GM19324 (cell line): ENCODE results near the gene CASTOR1.

Experiments used
- ATAC-seq: cut with Tn5 transposase; IDR thresholded peaks from one replicate; pipeline ENCODE4 v1.9.1; 2021; ENCODE audit warnings: mild to moderate bottlenecking, moderate library complexity; ENCODE audit not compliant: unreplicated experiment, low FRiP score

CASTOR1 gene

DNA sequence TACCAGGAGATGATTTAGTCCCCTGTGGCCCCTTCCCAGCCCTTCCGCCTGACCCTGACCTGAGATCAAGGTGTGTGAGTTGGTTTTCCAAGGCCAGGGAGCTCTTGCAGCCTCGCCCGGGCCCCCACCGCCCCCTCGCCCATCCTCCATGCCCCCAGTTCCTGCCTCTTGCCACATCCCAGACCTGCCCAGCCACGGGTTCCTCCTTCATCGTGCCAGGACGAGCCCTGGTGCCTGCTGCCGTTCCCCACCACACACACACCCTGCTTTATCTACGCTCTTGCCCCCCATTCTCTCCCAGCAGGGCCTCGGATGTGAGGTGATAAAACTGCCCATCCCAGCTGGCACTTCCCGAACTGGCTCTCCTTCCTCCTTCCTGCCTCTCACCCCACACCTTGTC lies 41.3 kb downstream of the CASTOR1 start:
- no peak for ATAC-seq

DNA sequence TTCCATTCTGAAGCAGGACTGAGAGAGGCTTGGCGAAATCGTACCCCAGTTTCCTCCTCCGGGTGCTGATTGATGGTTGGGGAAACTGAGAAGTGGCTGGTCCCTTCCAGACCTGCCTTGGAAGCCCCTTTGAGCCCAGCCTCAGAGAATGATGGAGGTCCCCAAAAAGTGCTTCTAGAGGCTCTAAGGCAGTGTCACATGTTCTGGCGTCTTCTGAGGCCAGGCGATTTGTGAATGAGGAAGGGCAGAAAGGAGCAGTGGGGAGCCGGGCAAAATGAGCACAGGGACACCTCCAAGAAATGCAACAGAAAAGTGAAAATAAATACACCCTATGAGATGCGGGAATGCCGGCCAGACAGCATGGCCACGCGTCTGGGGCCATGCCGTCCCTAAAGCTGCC lies 41.7 kb downstream of the CASTOR1 start:
- no peak for ATAC-seq

DNA sequence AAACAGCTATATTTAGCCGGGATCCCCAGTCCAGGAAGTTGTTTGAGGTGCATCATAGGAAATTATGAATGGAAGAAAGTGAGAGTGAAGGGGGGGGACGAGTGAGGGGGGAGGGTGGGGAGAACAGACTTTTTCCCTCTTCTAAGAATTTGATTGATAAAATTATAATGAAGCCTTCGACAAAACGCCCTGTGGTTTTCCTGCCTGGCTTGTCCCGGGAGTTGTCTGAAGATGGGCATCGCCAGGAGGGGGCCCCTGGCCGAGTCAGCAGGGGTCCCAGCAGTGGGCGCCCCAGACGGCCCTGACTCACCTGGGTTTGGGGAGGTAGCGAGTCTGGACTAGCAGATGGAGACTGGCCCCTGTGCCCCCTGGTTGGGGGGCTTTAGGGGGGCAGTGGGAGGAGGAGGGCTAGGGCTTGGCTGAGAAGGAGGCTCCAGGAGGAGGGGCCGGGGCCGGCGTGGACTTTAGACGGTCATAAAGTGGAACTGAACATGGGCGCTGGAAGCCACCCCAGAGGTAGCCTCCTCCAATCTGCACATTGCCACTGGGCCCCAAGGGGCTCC lies 42.4 kb downstream of the CASTOR1 start:
- no peak for ATAC-seq

DNA sequence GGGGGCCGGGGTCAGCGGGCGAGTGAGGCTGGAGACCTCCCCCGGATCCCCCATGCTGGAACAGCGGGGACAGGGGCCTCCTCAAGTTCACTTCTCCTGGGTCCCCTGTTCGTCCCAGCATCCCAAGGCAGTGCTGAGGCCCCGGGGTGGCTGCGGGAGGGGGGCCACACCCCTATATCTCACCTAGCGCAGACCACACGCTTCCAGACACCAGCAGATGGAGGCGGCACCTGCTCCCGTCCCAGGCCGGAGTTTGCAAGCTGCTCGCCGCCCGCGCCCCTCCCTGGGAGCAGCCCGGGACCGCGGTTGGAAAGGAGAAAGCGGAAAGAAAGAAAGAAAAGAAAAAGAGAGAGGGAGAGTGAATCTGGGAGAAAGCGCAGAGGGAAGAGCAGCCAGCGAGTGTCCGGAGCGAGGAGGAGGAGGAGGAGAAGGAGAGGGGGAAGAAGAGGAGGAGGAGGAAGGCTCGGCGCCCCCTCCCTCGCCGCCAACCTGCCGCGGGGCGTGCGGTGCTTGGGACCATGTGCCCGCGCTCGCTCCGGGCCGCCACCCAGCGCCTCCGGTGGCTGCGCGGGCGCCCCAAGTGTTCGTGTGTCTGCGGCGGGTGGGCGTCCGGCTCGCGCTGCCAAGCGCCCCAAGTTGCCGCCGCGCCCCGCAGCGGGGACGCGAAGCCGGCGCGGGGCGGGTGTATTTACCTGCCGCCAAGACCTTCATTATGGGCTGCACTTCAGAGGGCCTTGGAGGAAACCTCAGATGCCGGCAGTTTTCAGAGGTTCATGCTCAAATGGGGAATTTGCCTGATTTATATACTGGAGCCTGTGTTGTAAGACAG lies 43.1 kb downstream of the CASTOR1 start, which contains the start of gene LIF:
Gene LIF, minus strand, starts transcription at position 775 of the 829 bp plus-strand sequence. Its CDS starts 64 bp downstream, at position 711.
- ATAC-seq: no peak

DNA sequence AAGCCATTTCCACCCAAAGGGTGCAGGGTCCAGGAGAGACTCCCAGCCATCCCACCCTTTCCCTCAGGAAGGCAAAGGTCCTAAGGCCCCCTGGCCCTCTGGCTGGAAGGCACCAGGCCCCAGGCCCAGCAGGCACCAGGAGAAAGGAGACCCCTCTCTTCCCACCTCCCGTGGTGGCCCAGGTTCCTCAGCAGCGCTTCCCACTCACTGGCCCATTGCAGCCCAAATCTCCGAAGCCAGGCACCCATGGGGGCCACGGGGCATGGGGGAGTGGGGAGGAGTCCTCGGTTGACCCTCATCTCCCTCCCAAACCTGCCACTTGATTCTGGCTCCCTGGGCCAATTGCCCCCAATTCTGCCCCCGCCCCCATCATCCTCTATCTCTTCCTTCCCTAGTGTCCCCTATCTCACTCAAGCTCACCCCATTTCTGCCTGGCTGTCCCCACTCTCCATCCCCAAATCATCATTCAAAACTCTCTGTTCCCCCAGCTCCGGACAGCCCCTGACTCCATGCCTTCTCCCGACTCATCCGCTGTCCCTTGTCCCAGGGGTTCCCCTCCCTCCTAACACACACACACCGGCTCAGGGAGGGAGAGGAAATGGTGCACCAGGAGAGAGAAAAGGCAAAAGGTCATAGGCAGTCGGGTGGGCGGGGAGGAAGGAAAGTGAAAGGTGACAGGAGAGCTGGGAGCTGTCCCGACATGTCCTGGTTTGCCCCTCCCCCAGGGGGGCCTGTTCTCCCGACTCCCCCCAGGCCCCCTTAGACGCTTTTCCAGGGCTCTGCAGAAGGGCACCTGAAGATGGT lies 43.9 kb downstream of the CASTOR1 start:
- ATAC-seq: no peak

DNA sequence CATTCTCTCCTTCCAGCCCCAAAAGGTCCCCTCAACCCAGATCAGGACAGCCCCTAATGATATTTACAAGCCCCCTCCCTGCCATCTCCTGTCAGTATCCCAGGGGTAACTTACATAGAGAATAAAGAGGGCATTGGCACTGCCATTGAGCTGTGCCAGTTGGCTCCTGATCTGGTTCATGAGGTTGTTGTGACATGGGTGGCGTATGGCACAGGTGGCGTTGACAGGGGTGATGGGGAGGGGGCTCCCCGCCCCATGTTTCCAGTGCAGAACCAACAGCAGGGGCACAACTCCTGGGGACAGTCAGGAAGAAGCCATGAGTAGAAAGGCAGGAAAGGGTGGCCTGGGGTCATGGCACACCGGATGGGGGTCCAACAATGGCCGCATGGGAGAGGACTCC lies 44.7 kb downstream of the CASTOR1 start:
- no peak for ATAC-seq

DNA sequence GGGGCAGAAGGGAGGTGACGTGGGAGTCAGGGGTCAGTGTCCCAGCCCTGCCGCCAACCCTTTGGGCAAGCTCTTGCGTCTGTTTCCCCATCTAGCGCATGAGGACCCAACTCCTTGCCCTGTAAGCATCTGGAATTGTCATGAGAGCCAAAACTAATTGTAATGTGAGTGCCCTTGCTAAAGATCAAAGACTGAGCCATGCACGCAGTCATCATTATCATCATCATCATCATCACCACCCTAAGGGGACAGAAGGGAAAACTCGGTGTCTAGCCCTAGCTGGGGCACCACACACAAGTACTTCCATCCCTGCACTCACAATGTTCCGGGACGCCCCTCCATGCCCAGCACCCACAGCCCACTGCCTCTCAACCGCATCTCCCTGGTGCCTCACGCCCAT lies 45.2 kb downstream of the CASTOR1 start:
- ATAC-seq: no peak

DNA sequence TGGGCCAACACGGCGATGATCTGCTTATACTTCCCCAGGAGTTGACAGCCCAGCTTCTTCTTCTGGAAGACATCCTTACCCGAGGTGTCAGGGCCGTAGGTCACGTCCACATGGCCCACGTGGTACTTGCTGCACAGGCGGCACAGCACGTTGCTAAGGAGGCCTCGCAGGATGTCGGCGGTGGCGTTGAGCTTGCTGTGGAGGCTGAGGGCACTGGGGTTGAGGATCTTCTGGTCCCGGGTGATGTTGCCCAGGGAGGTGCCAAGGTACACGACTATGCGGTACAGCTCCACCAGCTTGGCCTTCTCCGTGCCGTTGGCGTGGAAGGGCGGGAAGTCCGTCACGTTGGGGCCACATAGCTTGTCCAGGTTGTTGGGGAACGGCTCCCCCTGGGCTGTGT lies 45.6 kb downstream of the CASTOR1 start:
- no peak for ATAC-seq

DNA sequence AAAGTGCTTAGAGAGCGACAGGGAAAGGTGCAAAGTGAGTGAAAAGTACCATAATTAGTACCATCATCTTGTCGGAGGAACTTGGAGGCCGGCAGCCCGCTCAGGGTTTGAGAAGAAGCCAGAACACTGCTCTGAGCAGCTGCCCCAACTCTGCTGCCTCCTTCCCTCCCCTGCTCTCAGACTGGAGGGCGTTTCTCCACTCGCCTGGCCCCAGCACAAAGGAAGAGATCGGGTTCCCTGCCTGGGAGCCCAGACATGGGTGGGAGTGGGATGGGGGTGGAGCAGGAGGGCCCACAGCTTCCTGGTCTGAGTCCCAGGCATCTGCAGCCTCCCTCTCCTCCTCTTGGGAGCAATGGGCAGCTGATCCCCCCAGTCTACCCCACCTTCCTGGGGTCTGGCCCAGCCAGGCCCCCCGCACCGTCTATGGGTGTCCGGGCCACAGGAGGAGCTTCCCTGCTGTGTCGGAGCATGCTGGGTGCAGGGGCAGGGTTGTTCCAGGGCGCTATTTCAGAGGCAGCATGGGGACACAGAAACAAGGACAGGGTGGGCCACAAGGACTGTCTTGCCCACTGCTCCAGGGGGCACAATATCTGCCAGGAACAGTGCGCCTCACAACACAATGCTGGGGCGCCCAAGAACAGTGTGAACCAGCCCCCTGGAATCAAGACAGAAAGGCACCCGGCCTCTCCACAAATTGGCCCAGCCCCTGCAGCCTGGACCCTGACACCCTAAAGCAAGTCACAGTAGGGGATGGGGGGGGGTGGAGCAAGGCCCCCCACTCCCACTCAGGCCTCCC lies 47.5 kb downstream of the CASTOR1 start:
- ATAC-seq: no peak

DNA sequence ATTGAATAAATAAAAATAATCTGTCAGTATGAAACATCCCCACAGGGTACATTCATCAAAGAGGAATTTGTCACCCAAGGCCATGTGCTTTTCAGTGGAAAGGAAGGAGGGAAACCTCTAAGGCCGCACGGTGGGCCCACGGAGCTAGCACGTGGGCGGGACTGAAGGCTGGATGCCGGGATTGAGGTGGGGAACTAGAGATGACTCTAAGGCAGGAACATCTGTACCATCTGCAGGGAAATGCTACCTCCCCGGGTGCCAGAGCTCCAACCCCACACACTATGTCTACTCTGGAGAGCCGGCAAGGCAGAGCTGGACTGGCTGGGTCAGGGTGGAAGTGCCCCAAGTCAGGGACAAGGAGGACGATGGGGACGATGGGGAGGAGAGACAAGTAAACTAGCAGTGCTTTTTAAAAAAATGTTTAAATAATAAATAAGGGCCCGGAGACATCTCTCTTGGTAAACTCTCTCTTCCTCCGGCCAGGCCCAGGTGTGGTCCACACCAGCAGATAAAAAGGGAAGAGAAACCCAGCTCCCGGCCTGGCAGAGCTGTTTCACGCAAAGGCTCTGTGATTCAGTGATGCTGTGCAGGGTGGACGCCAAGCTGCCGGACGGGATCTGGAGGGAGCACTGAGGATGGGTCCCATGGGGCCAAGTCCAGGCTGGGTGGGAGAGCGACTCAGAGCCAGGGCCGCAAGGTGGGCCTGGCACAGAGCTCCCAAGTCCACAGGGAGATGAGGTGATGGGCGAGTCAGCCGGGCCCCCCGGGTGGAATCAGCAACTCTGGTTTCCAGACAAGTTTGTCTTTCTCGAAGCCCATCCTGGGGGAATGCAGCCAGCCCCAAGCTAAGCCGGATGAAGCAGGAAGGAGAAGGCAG lies 48.5 kb downstream of the CASTOR1 start:
- ATAC-seq: no peak

DNA sequence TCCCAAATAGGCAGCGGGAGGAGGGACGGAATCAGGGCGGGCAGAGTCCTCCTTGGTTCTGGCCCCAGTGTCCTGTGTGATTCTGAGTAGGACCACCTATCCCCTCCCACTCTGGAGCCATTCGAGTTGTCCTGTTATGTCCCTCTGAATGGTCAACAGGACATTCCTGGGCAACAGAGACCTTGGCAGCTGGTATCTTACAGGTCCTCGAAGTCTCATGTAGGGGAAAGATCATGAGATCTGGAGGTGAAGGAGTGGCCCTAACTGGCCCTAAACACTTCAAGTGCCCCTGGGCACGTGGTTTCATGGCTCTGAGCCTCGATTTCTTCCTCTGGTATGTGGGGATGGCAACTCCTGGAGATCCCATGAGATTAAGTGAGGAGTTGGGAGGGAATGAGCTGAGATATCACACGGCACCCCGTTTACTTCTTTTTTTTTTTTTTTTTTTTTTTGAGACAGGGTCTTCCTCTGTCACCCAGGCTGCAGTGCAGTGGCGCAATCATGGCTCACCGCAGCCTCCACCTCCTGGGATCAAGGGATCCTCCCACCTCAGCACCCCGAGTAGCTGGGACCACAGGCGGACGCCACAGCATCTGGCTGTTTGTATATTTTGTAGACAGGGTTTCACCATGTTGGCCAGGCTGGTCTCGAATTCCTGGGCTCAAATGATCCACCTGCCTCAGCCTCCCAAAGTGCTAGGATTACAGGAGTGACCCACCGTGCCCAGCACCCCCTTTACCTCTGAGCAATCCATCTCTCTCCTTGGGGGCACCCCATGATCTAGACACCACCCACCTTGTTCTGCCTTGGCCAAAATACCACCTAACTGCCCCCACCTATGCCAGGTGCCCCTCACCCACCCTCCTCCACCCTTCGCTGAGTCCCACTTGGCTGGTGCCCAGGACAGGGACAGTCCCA lies 49.6 kb downstream of the CASTOR1 start:
- no peak for ATAC-seq

DNA sequence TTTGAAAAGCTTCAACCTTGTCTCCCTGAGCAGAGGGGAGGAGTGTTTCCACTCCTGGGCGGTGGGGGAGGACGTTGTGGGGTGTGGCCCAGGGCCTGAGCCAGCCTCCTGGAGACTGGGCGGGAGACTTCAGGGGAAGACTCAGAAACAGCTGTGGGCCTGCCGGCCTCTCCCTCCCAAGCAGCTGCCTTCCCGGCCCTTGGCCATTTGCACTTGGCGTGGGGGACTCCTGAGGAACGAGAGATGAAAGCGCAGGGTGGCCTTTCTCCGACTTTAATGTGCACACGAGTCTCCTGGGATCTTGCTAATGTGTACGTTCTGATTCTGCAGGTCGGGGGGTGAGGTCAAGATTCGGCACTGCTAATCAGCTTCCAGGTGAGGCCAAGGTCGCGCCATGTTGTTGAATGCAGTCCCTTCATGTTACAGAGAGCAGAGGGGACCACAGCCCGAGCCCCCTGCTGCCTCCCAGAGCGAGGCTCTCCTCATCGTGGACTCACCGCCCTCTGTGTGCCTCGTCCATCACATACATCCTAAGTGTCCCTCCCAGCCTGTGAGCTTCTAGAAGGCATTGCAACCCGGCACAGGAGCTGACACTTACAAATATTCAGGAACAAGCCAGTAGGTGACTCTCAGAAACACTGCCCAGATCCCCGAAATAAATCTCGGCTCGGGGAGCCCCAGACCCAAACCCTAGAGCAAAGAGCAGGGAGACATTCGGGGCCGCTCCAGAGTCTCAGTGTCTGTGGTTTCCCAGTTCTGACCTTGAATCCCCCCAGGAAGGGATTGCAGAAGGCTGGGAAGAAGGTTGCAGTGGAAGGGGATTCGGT lies 50.4 kb downstream of the CASTOR1 start:
- no peak for ATAC-seq

DNA sequence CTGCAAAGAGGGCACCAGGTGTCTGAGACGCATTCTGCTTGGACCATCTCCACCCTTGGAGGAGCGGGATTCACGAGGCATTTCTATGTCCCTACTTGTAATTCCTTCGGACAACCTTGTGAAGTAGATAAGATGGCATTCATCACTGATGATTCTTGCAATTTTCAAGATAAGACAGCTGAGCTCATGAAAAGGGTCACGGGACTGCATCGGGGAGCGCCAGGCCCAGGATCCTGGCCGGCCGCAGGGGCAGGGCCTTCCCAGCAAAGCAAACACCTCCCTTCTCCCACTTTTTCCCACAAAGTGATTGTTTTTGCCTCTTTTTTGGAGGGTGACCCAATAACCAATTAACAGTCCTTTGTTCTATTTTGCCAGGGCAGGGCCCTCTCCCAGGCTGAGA lies 51.2 kb downstream of the CASTOR1 start:
- ATAC-seq: no peak

DNA sequence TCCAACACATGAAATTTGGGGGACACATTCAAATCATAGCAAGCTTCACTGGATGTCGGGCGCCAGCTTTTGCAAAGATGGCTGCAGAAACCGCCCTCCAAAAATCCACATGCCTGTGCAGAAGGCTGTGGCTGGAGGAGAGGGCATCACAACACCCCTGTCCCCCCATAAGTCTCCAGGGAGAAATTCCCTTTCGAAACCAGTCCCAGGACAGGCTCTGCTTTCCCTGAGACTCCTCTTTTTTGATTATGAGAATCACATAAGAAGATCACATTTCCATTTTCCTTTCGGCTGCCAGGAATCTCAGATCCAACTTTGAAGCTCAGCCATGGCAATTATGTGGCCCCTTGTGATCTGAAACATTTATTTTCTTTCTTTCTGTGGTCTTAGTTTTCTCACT lies 52.4 kb downstream of the CASTOR1 start:
- ATAC-seq: no peak

DNA sequence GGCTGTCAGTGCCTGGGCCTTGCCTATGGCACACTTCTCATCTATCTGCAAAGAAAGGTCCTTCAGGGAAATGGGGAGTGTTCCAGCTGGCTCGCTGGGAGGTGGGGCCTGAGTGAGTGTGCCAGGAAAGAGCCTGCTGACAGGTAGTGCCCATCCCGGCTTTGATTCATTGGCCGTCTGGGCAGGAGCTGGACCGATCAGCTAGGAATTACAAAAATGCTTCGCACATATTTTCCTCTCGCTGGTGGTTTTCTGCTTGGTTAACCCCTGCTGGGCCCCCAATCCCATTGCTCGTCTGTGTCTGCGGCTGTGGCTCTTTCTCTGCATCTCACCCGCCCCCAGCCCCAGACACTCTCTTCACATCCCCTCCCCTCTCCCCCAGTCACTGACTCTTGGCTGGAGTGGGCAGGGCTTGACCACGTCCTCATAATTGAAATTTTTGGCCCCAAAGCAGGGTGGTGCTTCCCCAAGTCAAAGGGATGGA lies 53.6 kb downstream of the CASTOR1 start:
- no peak for ATAC-seq
